ENCODE measurements around the gene ADORA1. TPM values are rescaled to one million over a fixed set of nuclear protein-coding genes. Genes with fewer than 3 reads are reported as not detected.

ADORA1 gene
- total RNA-seq, 1 donor from 2014 or later, result 3.8 TPM

DNA sequence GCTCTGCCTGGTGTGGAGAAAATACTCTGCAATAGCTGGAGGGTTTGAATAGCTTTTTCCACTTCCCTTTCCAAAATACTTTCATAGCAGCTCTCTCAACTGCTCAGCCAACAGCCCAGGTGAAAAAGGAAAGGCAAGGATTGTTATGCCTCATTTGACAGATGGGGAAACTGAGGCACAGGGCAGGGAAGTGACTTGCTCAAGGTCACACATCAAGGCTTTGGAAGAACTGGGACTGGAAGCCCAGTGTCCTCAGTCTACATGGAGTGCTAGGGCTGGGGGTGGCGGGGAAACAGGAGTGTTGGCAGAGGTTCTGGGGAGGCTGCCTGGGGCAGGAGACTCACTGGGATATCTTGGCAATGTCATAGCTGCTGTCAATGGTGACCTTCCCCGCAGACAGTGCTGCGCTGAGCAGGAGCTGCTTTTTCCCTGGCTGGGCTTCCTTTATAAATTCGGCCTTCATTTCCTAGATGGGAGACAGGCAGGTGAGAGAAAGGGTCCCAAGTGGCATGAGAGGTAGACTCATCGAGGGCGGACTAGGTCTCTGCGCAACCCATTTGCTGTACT is 54.9 kb downstream of the ADORA1 start:
- Mint-ChIP-seq H3K27me3 (ENCODE audit: low read depth) (no peaks in the 10 kb centered on the region), H3K4me1 (peaks cover 26% of the 10 kb centered on the region), H3K9me3 (no peaks in the 10 kb centered on the region), H3K36me3 (no peaks in the 10 kb centered on the region), H3K27ac (no peak overlapping the region), H3K4me3 (no peak overlapping the region)
- TF ChIP-seq, protein P1, sequence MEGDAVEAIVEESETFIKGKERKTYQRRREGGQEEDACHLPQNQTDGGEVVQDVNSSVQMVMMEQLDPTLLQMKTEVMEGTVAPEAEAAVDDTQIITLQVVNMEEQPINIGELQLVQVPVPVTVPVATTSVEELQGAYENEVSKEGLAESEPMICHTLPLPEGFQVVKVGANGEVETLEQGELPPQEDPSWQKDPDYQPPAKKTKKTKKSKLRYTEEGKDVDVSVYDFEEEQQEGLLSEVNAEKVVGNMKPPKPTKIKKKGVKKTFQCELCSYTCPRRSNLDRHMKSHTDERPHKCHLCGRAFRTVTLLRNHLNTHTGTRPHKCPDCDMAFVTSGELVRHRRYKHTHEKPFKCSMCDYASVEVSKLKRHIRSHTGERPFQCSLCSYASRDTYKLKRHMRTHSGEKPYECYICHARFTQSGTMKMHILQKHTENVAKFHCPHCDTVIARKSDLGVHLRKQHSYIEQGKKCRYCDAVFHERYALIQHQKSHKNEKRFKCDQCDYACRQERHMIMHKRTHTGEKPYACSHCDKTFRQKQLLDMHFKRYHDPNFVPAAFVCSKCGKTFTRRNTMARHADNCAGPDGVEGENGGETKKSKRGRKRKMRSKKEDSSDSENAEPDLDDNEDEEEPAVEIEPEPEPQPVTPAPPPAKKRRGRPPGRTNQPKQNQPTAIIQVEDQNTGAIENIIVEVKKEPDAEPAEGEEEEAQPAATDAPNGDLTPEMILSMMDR (IDR thresholded peaks at IDR 0.05; ENCODE audit: unreplicated experiment), result no peak
- no peak for DNase-seq (ENCODE audit: low spot score in 2 of 2, unreplicated experiment in 2 of 2)

DNA sequence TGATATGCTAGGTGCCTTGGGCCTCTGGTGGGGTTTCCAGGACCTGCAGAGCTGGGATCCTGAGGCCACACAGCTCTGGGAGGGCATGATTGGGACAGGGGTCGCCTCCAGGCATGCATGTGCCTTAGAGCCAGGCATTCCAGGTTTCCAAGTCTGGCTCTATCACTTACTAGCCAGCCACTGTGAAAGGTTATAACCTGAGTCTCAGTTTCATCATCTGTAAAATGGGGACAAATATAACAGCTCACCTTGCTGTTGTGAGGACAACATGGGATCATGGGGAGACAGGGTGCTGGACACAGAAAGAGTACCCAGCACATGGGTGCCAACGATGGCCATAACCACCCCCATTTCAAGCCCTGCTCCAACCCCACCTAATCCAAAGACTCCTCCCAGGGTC is 56.3 kb downstream of the ADORA1 start:
- no peak overlapping the region for H3K27ac Mint-ChIP-seq
- no peaks in the 10 kb centered on the region for H3K27me3 Mint-ChIP-seq (ENCODE audit: low read depth)
- no peak for DNase-seq (ENCODE audit: low spot score in 2 of 2, unreplicated experiment in 2 of 2)
- no peaks in the 10 kb centered on the region for H3K36me3 Mint-ChIP-seq
- TF ChIP-seq, protein P1 (IDR thresholded peaks at IDR 0.05; ENCODE audit: unreplicated experiment), result no peak
- H3K9me3 Mint-ChIP-seq, result no peaks in the 10 kb centered on the region
- no peak overlapping the region for H3K4me3 Mint-ChIP-seq
- H3K4me1 Mint-ChIP-seq, result peaks cover 25% of the 10 kb centered on the region

DNA sequence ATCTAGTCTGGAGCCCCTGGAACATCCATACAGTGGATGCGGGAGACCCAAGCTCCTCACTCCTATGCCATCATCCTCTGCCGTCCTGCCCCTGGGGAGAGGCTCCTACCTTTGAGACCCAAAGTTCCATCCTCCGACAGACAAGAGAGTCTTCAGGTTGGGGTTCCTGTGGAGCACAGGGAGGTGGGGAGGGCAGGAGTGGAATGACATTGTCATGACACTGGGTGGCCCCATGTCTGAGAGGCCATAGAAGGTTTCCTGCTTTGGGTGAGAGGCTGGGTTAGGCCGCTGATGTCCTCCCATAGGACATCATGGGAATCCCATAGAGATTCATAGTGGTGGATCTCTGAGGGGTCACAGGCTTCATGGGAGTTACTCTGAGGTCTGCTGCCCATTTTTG is 56.9 kb downstream of the ADORA1 start:
- no peak overlapping the region for H3K4me3 Mint-ChIP-seq
- peaks cover 25% of the 10 kb centered on the region for H3K4me1 Mint-ChIP-seq
- H3K27me3 Mint-ChIP-seq (ENCODE audit: low read depth), result no peaks in the 10 kb centered on the region
- H3K9me3 Mint-ChIP-seq, result no peaks in the 10 kb centered on the region
- H3K36me3 Mint-ChIP-seq, result no peaks in the 10 kb centered on the region
- no peak overlapping the region for H3K27ac Mint-ChIP-seq
- DNase-seq (ENCODE audit: low spot score in 2 of 2, unreplicated experiment in 2 of 2), result no peak
- TF ChIP-seq, protein P1 (IDR thresholded peaks at IDR 0.05; ENCODE audit: unreplicated experiment), result no peak

DNA sequence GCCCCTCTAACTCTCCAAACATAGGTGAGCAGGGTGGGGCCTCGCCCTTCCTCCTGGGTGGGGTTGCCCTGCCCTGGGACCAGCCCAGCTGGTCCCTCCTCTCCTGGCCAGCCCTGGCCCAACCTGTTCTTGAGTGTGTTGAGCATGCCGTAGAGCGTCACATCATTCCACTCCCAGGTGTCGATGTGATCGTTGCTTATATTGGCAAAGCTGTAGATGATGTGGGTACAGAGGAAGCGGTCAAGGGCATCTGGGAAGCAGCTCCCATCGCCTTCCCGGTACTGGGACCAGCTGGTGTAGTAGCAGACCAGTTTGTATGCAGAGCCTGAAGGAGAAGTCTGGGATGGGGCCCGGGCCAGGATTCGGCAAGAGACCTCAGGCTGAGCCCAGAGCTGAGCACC is 57.5 kb downstream of the ADORA1 start:
- Mint-ChIP-seq H3K4me1 (peaks cover 25% of the 10 kb centered on the region), H3K36me3 (no peaks in the 10 kb centered on the region), H3K27ac (no peak overlapping the region), H3K9me3 (no peaks in the 10 kb centered on the region), H3K4me3 (no peak overlapping the region), H3K27me3 (ENCODE audit: low read depth) (no peaks in the 10 kb centered on the region)
- DNase-seq (ENCODE audit: low spot score in 2 of 2, unreplicated experiment in 2 of 2), result no peak
- TF ChIP-seq, protein P1 (IDR thresholded peaks at IDR 0.05; ENCODE audit: unreplicated experiment), result no peak

DNA sequence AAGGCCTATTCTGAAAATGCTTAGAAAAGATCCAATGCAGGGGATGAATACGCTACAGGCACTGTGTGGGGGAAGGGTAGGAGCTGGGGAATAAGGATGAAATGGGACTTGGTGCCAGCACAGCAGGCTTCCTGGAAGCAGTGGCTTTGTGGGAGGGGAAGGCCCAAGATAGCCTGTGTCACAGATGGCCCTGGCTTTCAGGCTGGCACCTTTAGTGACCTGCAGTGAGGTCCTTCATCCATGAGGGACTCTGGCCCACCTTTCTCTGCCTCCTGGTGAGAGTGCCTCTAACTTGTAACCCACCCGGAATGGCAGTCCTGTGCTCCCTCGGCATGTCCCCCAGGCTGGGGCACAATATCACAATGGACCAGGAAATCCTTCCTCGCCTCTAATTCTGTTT is 58.1 kb downstream of the ADORA1 start:
- Mint-ChIP-seq H3K9me3 (no peaks in the 10 kb centered on the region), H3K27ac (no peak overlapping the region), H3K4me1 (peaks cover 25% of the 10 kb centered on the region), H3K4me3 (no peak overlapping the region), H3K36me3 (no peaks in the 10 kb centered on the region), H3K27me3 (ENCODE audit: low read depth) (no peaks in the 10 kb centered on the region)
- TF ChIP-seq, protein P1 (IDR thresholded peaks at IDR 0.05; ENCODE audit: unreplicated experiment), result no peak
- DNase-seq (ENCODE audit: low spot score in 2 of 2, unreplicated experiment in 2 of 2), result no peak

DNA sequence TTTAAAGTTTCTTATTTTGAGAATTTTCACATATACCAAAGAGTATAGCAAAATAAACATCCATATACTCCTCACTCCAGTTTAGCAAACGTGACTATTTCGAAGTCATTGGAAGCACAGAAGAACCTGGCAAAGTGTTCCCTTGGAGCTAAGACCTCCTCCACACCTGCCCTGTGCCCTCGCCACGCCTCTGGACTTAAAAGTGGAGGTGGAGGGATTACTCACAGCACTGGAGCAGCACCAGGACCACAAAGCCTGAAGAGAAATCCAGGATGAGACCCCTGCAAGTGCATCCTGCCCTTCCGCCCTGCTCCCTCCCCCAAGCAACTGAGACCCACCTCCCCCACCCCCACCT is 58.5 kb downstream of the ADORA1 start:
- no peak for DNase-seq (ENCODE audit: low spot score in 2 of 2, unreplicated experiment in 2 of 2)
- Mint-ChIP-seq H3K9me3 (no peaks in the 10 kb centered on the region), H3K4me1 (peaks cover 25% of the 10 kb centered on the region), H3K27ac (no peak overlapping the region), H3K36me3 (no peaks in the 10 kb centered on the region), H3K4me3 (no peak overlapping the region), H3K27me3 (ENCODE audit: low read depth) (no peaks in the 10 kb centered on the region)
- TF ChIP-seq, protein P1 (IDR thresholded peaks at IDR 0.05; ENCODE audit: unreplicated experiment), result no peak

Measured in mesothelial cell of epicardium (in vitro differentiated cells).